Lower leg skin (tissue), 3 donors: ENCODE results near the gene LYRM9.

Experiments used
- CTCF ChIP-seq, 3 donors: fragments of 450-650 bp; IDR thresholded peaks; one replicate each; pipeline ENCODE4 v1.5.1; 2016; ENCODE audit warnings: antibody characterized with exemption in 3 of 3, mild to moderate bottlenecking in 3 of 3, moderate library complexity in 2 of 3
- POLR2A ChIP-seq, 2 donors: fragments of 450-650 bp; IDR thresholded peaks; one replicate each; pipeline ENCODE4 v1.6.1; 2016 to 2017; ENCODE audit warnings: antibody characterized with exemption in 2 of 2, mild to moderate bottlenecking in 1 of 2, moderate library complexity in 1 of 2

- TF ChIP-seq CTCF (IDR thresholded peaks at IDR 0.05) = no peak
- TF ChIP-seq POLR2A (IDR thresholded peaks at IDR 0.05) = no peak
Observed at GRCh38 chr17:27862004-27862403, 31.2 kb downstream of the LYRM9 start.
